ENCODE measurements around the gene SMIM29. TPM values are rescaled to one million over a fixed set of nuclear protein-coding genes. Genes with fewer than 3 reads are reported as not detected.

Gene SMIM29
- total and polyA plus RNA-seq, 10 of the 15 experiments (the other 5 are each of a cell fraction or from before 2014, with no cell fraction given): 7.1 to 30.0 (median 16.2) TPM

DNA sequence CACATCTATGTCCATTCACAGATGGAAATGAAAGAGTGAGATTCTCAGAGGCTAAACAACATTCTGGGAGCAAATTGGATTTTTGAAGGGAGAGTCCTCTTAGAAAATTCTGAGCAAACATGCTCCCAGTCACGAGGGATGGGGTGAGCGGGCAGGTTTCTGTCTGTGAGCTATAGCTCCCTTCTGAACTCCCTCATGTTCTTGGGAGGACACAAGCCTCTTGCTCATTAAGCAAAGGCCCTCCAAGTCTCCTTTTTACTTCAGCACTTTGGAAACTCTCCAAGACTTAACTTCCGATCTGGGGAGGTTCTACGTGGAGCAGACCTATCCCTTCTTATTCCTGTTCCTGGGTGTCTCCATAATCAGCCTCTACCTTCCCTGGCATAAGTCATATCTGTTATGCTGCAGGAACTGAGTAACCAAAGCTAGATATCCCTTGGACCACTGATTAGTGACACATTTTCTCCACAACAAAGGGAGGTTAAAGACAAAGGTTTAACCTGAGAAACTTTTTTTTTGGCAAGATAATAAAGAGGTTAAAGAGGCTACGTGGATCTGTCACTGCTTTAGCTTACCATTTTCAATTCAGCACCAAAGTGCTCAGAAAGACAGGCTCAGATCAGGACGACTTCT is 33.0 kb upstream of the SMIM29 start (continued):
- TF ChIP-seq, protein P1, sequence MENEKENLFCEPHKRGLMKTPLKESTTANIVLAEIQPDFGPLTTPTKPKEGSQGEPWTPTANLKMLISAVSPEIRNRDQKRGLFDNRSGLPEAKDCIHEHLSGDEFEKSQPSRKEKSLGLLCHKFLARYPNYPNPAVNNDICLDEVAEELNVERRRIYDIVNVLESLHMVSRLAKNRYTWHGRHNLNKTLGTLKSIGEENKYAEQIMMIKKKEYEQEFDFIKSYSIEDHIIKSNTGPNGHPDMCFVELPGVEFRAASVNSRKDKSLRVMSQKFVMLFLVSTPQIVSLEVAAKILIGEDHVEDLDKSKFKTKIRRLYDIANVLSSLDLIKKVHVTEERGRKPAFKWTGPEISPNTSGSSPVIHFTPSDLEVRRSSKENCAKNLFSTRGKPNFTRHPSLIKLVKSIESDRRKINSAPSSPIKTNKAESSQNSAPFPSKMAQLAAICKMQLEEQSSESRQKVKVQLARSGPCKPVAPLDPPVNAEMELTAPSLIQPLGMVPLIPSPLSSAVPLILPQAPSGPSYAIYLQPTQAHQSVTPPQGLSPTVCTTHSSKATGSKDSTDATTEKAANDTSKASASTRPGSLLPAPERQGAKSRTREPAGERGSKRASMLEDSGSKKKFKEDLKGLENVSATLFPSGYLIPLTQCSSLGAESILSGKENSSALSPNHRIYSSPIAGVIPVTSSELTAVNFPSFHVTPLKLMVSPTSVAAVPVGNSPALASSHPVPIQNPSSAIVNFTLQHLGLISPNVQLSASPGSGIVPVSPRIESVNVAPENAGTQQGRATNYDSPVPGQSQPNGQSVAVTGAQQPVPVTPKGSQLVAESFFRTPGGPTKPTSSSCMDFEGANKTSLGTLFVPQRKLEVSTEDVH (IDR thresholded peaks at IDR 0.05; ENCODE audit: low read depth, partially characterized antibody): no peak
- TF ChIP-seq DPF2 (IDR thresholded peaks at IDR 0.05) (no peak), BCL11A (IDR thresholded peaks at IDR 0.05; ENCODE audit: low read depth, low read length) (no peak), IRF4 (IDR thresholded peaks at IDR 0.05; ENCODE audit: low read depth, low read length) (no peak), PML (IDR thresholded peaks at IDR 0.05; ENCODE audit: low read length) (no peak)
- TF ChIP-seq, protein P2, sequence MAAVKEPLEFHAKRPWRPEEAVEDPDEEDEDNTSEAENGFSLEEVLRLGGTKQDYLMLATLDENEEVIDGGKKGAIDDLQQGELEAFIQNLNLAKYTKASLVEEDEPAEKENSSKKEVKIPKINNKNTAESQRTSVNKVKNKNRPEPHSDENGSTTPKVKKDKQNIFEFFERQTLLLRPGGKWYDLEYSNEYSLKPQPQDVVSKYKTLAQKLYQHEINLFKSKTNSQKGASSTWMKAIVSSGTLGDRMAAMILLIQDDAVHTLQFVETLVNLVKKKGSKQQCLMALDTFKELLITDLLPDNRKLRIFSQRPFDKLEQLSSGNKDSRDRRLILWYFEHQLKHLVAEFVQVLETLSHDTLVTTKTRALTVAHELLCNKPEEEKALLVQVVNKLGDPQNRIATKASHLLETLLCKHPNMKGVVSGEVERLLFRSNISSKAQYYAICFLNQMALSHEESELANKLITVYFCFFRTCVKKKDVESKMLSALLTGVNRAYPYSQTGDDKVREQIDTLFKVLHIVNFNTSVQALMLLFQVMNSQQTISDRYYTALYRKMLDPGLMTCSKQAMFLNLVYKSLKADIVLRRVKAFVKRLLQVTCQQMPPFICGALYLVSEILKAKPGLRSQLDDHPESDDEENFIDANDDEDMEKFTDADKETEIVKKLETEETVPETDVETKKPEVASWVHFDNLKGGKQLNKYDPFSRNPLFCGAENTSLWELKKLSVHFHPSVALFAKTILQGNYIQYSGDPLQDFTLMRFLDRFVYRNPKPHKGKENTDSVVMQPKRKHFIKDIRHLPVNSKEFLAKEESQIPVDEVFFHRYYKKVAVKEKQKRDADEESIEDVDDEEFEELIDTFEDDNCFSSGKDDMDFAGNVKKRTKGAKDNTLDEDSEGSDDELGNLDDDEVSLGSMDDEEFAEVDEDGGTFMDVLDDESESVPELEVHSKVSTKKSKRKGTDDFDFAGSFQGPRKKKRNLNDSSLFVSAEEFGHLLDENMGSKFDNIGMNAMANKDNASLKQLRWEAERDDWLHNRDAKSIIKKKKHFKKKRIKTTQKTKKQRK (IDR thresholded peaks at IDR 0.05; ENCODE audit: low read depth, low read length): no peak

DNA sequence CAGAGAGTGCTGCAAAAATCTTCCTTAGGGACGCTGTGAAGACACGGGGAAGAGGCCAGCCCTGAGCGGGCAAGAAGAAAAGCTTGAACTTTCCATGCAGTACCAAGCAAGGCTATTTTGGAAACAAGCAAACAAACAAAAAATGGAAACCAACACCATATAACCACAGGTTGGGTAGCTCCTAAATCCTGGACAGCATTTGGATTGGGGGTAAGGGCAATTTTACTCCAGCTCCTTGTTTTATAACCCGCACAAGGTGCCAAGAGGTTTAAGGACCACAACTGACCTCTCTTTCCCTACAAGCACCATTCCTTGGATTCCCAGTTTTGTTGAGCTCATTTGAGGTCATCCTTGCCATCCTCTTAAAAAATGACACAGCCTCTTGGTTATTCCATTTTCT is 31.4 kb upstream of the SMIM29 start:
- ATAC-seq (no peak), DNase-seq (ENCODE audit: low read depth, low spot score) (no peak), FAIRE-seq (no peak)
- ChIA-PET POLR2A (no interaction called here), RAD21 (ENCODE audit: unreplicated experiment) (no interaction called here), SMC1A (ENCODE audit: uncharacterized antibody, unreplicated experiment) (interaction anchor here (1.1 to 1.6 kb wide), 3 partner anchors 31 to 111 kb away, joined by 3 to 5 read pairs (median 3); no protein-coding TSS in a partner anchor), CTCF (no interaction called here)
- Histone ChIP-seq H2AFZ (ENCODE audit: control insufficient read depth, low read depth, low read length) (no peak overlapping the region), H3K27me3 (replicated peaks in 1 of 2; ENCODE audit: control insufficient read depth in 2 of 2, insufficient read depth in 2 of 2, low read length in 1 of 2) (no peaks in the 10 kb centered on the region), H3K9ac (ENCODE audit: control insufficient read depth, insufficient read depth, low read length) (no peak overlapping the region), H3K4me1 (ENCODE audit: control insufficient read depth, insufficient read depth, low read length) (peaks cover 5% of the 10 kb centered on the region), H3K79me2 (ENCODE audit: control insufficient read depth, insufficient read depth, low read length) (no peaks in the 10 kb centered on the region), H4K20me1 (ENCODE audit: control insufficient read depth, insufficient read depth) (no peaks in the 10 kb centered on the region), H3K27ac (ENCODE audit: control insufficient read depth, insufficient read depth) (no peak overlapping the region), H3K36me3 (ENCODE audit: control insufficient read depth in 2 of 2, insufficient read depth in 2 of 2, low read length in 1 of 2) (peaks cover 0 to 13% of the 10 kb centered on the region in 2 experiments; a peak in 3 of 4 replicates), H3K4me2 (ENCODE audit: control insufficient read depth, insufficient read depth) (no peak overlapping the region), H3K9me3 (replicated peaks; ENCODE audit: control insufficient read depth, insufficient read depth, low read length) (no peaks in the 10 kb centered on the region), H3K4me3 (no peak overlapping the region)
- in situ Hi-C loops (cut with MboI): no loop called here
- BruUV-seq (replicated peaks): no TSS peak
- no peak for TF ChIP-seq BMI1 (IDR thresholded peaks at IDR 0.05; ENCODE audit: borderline replicate concordance)
- TF ChIP-seq NFIC (IDR thresholded peaks at IDR 0.05; ENCODE audit: low read depth, low read length): no peak
- TF ChIP-seq HDGF (IDR thresholded peaks at IDR 0.05): no peak
- TF ChIP-seq CBFB (IDR thresholded peaks at IDR 0.05; ENCODE audit: low read depth): no peak
- no peak for TF ChIP-seq EED (IDR thresholded peaks at IDR 0.05; ENCODE audit: low read depth)
- TF ChIP-seq KDM1A (IDR thresholded peaks at IDR 0.05; ENCODE audit: borderline replicate concordance): no peak
- TF ChIP-seq ZNF207 (IDR thresholded peaks at IDR 0.05; ENCODE audit: borderline replicate concordance): no peak
- TF ChIP-seq NFYA (IDR thresholded peaks at IDR 0.05; ENCODE audit: borderline replicate concordance, low read depth, low read length): no peak
- WGBS (ENCODE audit: insufficient coverage, insufficient replicate concordance, low lambda C conversion rate, missing lambda C conversion rate): 100% methylated on average over 4 of the region's 4 CpGs
- intact Hi-C loops (cut with micrococcal nuclease; ENCODE audit: unreplicated experiment): no loop called here
